Activated T-cell treated with anti-CD3 and anti-CD28 coated beads, Interleukin-2, amount 50 U/mL, for 72 hours (primary cell): ENCODE results near the gene ELAC2. TPM values are rescaled to one million over a fixed set of nuclear protein-coding genes. Genes with fewer than 3 reads are reported as not detected.

Experiments
- ATAC-seq, 2 donors: fragments of 150-1000 bp; cut with Tn5 transposase; replicated peaks in 1 of 2; 2 replicates each; pipeline ENCODE4 v1.10.0; 2021; ENCODE audit warnings: moderate library complexity in 2 of 2, mild to moderate bottlenecking in 1 of 2
- DNase-seq, 2 donors: peaks; one replicate each; pipeline ENCODE4 v3.0.0; 2021 to 2022; ENCODE audit warnings: mixed read lengths in 1 of 2
- H3K27ac Mint-ChIP-seq: one replicate; pipeline ENCODE4 v1.8.0; 2022; ENCODE audit warnings: mild to moderate bottlenecking, moderate library complexity, mixed read lengths
- H3K27me3 Mint-ChIP-seq: one replicate; pipeline ENCODE4 v1.8.0; 2022; ENCODE audit warnings: low read depth, mixed read lengths
- H3K36me3 Mint-ChIP-seq, 2 donors: one replicate each; pipeline ENCODE4 v1.8.0; 2022; ENCODE audit warnings: mixed read lengths in 2 of 2, mild to moderate bottlenecking in 1 of 2; ENCODE audit not compliant: insufficient read depth in 2 of 2
- H3K4me1 Mint-ChIP-seq: one replicate; pipeline ENCODE4 v1.8.0; 2022; ENCODE audit warnings: low read depth, mixed read lengths
- H3K4me3 Mint-ChIP-seq, 2 donors: one replicate each; pipeline ENCODE4 v1.8.0; 2022; ENCODE audit warnings: mild to moderate bottlenecking in 2 of 2, mixed read lengths in 2 of 2, moderate library complexity in 2 of 2
- H3K9me3 Mint-ChIP-seq, 2 donors: one replicate each; pipeline ENCODE4 v1.8.0; 2022; ENCODE audit warnings: mixed read lengths in 2 of 2
- total RNA-seq, 2 donors: library from RNA; stranded (reverse); gene quantifications; one replicate each; pipeline ENCODE4 v1.2.3, GENCODE V29; 2022

The ELAC2 gene
- total RNA-seq, 2 donors from 2014 or later, result 60.7 to 67.7 TPM

- peak overlapping the region; percentile 39 for H3K27ac Mint-ChIP-seq
- H3K36me3 Mint-ChIP-seq, result peaks cover 0 to 4% of the 10 kb centered on the region in 2 donors
- H3K27me3 Mint-ChIP-seq, result peaks cover 4% of the 10 kb centered on the region
- peaks cover 13% of the 10 kb centered on the region for H3K4me1 Mint-ChIP-seq
- H3K4me3 Mint-ChIP-seq, result no peak overlapping the region
- ATAC-seq (peak in 1 of 2 donors; percentile 36), DNase-seq (peak; percentile 26 to 61)
- peaks cover 2% of the 10 kb centered on the region in 2 donors for H3K9me3 Mint-ChIP-seq
Measured at GRCh38 chr17:13030459-13031300, 12.9 kb upstream of the ELAC2 start.

GRCh38 chr17:13030056-13030455 lies 12.2 kb upstream of the ELAC2 start:
- Mint-ChIP-seq H3K27ac (peak overlapping the region; percentile 39), H3K9me3 (peaks cover 0 to 2% of the 10 kb centered on the region in 2 donors), H3K27me3 (peaks cover 7% of the 10 kb centered on the region), H3K4me1 (peaks cover 13% of the 10 kb centered on the region), H3K4me3 (no peak overlapping the region), H3K36me3 (peaks cover 0 to 1% of the 10 kb centered on the region in 2 donors)
- ATAC-seq (no peak), DNase-seq (no peak)

GRCh38 chr17:13029340-13029739 lies 11.5 kb upstream of the ELAC2 start:
- Mint-ChIP-seq H3K4me1 (peaks cover 13% of the 10 kb centered on the region), H3K9me3 (no peaks in the 10 kb centered on the region), H3K27ac (no peak overlapping the region), H3K36me3 (no peaks in the 10 kb centered on the region), H3K4me3 (no peak overlapping the region), H3K27me3 (peaks cover 7% of the 10 kb centered on the region)
- DNase-seq (no peak), ATAC-seq (no peak)

GRCh38 chr17:13027246-13027645 lies 9.4 kb upstream of the ELAC2 start:
- no peak for DNase-seq
- no peaks in the 10 kb centered on the region for H3K9me3 Mint-ChIP-seq
- H3K27ac Mint-ChIP-seq, result no peak overlapping the region
- H3K4me1 Mint-ChIP-seq, result peaks cover 13% of the 10 kb centered on the region
- no peak for ATAC-seq
- no peaks in the 10 kb centered on the region for H3K36me3 Mint-ChIP-seq
- H3K27me3 Mint-ChIP-seq, result peaks cover 7% of the 10 kb centered on the region
- no peak overlapping the region for H3K4me3 Mint-ChIP-seq

- Mint-ChIP-seq H3K9me3 (no peaks in the 10 kb centered on the region), H3K36me3 (no peaks in the 10 kb centered on the region), H3K4me3 (no peak overlapping the region), H3K4me1 (peaks cover 5% of the 10 kb centered on the region), H3K27me3 (peaks cover 7% of the 10 kb centered on the region), H3K27ac (no peak overlapping the region)
- ATAC-seq (no peak), DNase-seq (no peak)
Measured at GRCh38 chr17:13025687-13026086, 7.9 kb upstream of the ELAC2 start.

GRCh38 chr17:13025258-13025627 lies 7.4 kb upstream of the ELAC2 start:
- Mint-ChIP-seq H3K4me1 (peaks cover under 1% of the 10 kb centered on the region), H3K9me3 (no peaks in the 10 kb centered on the region), H3K4me3 (no peak overlapping the region), H3K27ac (no peak overlapping the region), H3K27me3 (peaks cover 7% of the 10 kb centered on the region), H3K36me3 (no peaks in the 10 kb centered on the region)
- no peak for DNase-seq
- no peak for ATAC-seq

DNA sequence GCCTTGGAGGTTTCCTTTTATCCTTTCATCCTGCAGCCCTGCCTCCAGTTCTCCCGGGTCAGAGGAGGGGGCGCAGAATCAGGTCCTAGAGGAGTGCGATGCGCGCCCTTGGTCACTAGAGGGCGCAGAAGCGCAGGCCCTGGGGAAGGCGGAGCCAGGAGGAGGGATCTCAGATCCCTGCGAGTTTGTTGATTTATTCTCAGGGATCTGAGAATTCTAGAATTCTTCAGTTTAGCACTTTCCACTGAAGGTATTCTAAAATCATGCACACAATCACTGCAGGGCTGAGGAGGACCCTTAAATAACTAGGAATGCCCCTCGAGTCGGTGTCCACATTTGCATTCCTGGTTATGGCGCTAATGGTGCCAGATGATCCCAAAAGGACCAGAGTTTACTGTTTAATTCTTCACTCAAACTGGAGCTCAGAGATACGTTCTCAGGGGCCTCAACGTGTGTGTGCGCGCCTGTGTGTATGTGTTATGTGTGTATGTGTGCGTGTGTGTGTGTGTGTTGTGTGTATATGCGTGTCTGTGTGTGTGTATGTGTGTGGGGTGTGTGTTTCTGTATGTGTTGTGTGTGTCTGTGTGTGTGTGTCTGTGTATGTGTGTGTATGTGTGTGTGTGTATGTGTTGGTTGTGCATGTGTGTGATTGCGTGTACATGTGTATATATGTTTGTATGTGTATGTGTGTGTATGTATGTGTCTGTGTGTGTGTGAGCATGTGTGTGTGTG lies 6.9 kb upstream of the ELAC2 start:
- ATAC-seq (peak; percentile 78 to 88), DNase-seq (peak; percentile 63 to 74)
- peak overlapping the region; percentile 1 to 32 for H3K4me3 Mint-ChIP-seq
- H3K4me1 Mint-ChIP-seq, result no peaks in the 10 kb centered on the region
- H3K9me3 Mint-ChIP-seq, result no peaks in the 10 kb centered on the region
- peaks cover 7% of the 10 kb centered on the region for H3K27me3 Mint-ChIP-seq
- no peaks in the 10 kb centered on the region for H3K36me3 Mint-ChIP-seq
- no peak overlapping the region for H3K27ac Mint-ChIP-seq

GRCh38 chr17:13024016-13024415 lies 6.2 kb upstream of the ELAC2 start:
- no peak for ATAC-seq
- H3K4me3 Mint-ChIP-seq, result peak overlapping the region in 1 of 2 donors; percentile 1

GRCh38 chr17:13016881-13017654 lies 759 bp downstream of the ELAC2 start:
- peak overlapping the region; percentile 94 for H3K27ac Mint-ChIP-seq
- no peaks in the 10 kb centered on the region for H3K9me3 Mint-ChIP-seq
- peak; percentile 4 to 22 for ATAC-seq
- H3K36me3 Mint-ChIP-seq, result peaks cover 11 to 20% of the 10 kb centered on the region in 2 donors
- no peak for DNase-seq
- peak overlapping the region; percentile 98 to 99 for H3K4me3 Mint-ChIP-seq
- no peaks in the 10 kb centered on the region for H3K27me3 Mint-ChIP-seq
- H3K4me1 Mint-ChIP-seq, result peaks cover 39% of the 10 kb centered on the region

More at GRCh38 chr17:13024016-13024415, 6.2 kb upstream of the ELAC2 start:
- no peak overlapping the region for H3K27ac Mint-ChIP-seq
- H3K9me3 Mint-ChIP-seq, result no peaks in the 10 kb centered on the region
- H3K27me3 Mint-ChIP-seq, result peaks cover 7% of the 10 kb centered on the region
- H3K36me3 Mint-ChIP-seq, result no peaks in the 10 kb centered on the region
- peaks cover 3% of the 10 kb centered on the region for H3K4me1 Mint-ChIP-seq
- no peak for DNase-seq

DNA sequence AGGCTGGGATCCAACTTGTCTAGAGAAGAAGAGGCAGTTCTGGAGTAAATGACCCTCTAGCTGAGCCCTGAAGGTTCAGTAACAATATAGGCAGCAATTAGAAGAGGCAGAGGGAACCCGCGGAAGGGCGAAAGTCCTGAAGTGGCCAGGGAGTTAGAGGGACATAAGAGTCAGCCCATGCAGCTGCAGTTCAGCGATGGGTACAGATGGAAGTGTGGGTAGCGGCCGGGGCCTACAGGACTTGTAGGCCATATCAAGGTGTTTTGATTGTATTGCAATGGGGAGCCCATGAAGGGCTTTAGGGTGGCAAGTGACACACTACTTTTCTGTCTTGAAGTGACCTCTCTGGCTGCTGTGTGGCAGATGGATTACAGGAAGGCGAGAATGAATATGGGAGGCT lies 3.0 kb downstream of the ELAC2 start:
- Mint-ChIP-seq H3K4me3 (no peak overlapping the region), H3K27me3 (no peaks in the 10 kb centered on the region), H3K9me3 (no peaks in the 10 kb centered on the region), H3K36me3 (peaks cover 15 to 27% of the 10 kb centered on the region in 2 donors), H3K4me1 (peaks cover 39% of the 10 kb centered on the region), H3K27ac (peak overlapping the region; percentile 80)
- no peak for DNase-seq
- no peak for ATAC-seq

DNA sequence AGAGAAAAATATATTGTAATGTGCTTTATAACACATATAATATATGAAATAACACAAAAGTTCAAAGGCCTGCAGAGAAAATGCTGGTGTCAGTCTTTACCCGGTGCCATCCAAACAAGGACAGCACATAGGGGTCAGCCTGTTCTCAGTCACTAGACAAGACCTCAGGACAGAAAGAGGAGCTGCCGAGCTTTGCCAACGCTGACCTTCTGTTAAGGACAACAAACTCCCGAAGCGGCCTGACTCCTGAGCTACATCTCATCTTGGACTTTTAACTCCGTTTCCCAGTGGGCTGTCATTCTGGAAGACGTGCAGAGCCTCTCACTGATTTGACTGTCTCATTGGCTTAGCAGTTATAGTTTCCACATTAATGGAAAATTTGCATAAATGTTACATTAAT lies 6.9 kb downstream of the ELAC2 start:
- Mint-ChIP-seq H3K36me3 (peaks cover 15 to 36% of the 10 kb centered on the region in 2 donors), H3K27ac (no peak overlapping the region)

GRCh38 chr17:13008461-13008860 lies 9.4 kb downstream of the ELAC2 start:
- no peak overlapping the region for H3K27ac Mint-ChIP-seq
- ATAC-seq, result no peak
- no peak for DNase-seq
- peaks cover 5% of the 10 kb centered on the region for H3K4me1 Mint-ChIP-seq
- H3K36me3 Mint-ChIP-seq, result peaks cover 8 to 28% of the 10 kb centered on the region in 2 donors
- H3K27me3 Mint-ChIP-seq, result no peaks in the 10 kb centered on the region
- no peak overlapping the region for H3K4me3 Mint-ChIP-seq
- H3K9me3 Mint-ChIP-seq, result no peaks in the 10 kb centered on the region

More for the DNA sequence above, 6.9 kb downstream of the ELAC2 start:
- Mint-ChIP-seq H3K4me1 (peaks cover 19% of the 10 kb centered on the region), H3K27me3 (no peaks in the 10 kb centered on the region), H3K9me3 (no peaks in the 10 kb centered on the region), H3K4me3 (no peak overlapping the region)
- ATAC-seq (no peak), DNase-seq (no peak)

GRCh38 chr17:13005530-13005929 lies 12.3 kb downstream of the ELAC2 start:
- Mint-ChIP-seq H3K27ac (no peak overlapping the region), H3K36me3 (peaks cover 4 to 20% of the 10 kb centered on the region in 2 donors), H3K27me3 (no peaks in the 10 kb centered on the region), H3K9me3 (no peaks in the 10 kb centered on the region), H3K4me1 (peaks cover 5% of the 10 kb centered on the region), H3K4me3 (no peak overlapping the region)
- no peak for ATAC-seq
- DNase-seq, result no peak
